Activated CD4-positive, alpha-beta T cell treated with anti-CD3 and anti-CD28 coated beads for 24 hours (primary cell): Measurements from ENCODE around the gene ANKMY1.

Experiments used
- DNase-seq, 2 donors: peaks; one replicate each; pipeline ENCODE4 v3.0.0-alpha.2; 2020; ENCODE audit warnings: low read depth in 2 of 2

The ANKMY1 gene

DNA sequence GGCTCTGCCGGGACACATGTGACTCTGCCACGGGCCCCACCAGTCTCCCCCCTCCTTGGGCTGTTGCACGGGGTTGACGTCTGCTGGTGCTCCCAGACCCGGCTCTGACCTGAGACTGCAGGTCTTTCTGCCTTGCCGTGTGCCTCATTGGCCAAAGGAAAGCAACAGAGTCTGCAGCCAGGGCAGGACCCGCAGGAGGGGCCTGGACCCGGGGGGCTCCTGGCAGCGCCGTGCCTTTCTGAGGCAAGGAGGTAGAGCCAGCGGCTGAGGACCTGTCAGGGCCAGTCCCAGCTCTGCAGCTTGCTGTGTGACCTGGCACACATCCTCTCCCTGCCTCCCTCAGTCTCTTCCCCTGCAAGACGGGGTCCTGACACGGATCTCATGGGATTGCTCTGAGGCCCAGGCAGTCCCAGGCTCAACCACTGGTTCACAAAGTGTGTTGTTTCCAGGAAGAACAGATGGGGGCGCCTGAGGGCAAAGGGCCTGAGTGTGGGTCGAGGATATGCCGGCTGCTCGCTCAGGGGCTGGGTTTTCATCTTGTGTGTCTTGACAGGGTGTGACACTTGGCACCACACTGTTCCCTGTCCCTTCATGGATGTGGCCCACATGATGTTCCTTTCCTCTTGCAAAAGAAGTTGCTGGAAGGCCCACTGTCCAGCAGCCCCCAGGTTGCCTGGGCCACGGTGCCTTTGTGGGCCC, 37.7 kb upstream of the ANKMY1 start:
- DNase-seq: no peak

DNA sequence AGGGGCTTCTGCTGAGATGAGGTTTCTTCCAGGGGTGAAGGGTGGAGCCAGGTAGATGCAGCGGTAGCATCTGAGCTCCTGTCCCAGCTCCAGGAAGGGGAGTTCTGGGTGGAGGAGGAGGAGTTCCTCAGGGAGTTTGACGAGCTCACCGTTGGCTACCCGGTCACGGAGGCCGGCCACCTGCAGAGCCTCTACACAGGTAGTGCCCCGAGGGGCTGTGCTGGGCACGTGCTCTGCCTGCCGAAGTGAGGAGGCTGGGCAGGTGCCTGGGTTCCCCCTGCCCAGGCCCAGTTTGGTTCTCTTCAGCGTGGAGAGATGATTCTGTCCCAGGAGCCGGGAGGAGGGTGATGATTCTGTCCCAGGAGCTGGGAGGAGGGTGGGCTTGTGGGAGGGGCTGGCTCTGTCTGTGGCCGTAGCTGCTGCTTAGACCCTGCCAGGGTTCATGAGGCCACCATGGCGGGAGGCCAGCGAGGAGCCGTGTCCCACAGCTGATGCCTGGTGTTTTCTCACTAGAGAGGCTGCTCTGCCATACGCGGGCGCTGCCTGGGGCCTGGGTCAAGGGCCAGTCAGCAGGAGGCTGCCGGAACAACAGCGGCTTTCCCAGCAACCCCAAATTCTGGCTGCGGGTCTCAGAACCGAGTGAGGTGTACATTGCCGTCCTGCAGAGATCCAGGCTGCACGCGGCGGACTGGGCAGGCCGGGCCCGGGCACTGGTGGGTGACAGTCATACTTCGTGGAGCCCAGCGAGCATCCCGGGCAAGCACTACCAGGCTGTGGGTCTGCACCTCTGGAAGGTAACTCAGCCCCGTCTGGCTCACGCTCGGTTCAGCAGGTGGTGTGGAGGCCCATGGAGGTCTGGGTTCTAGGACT, 37.0 kb upstream of the ANKMY1 start:
- no peak for DNase-seq

DNA sequence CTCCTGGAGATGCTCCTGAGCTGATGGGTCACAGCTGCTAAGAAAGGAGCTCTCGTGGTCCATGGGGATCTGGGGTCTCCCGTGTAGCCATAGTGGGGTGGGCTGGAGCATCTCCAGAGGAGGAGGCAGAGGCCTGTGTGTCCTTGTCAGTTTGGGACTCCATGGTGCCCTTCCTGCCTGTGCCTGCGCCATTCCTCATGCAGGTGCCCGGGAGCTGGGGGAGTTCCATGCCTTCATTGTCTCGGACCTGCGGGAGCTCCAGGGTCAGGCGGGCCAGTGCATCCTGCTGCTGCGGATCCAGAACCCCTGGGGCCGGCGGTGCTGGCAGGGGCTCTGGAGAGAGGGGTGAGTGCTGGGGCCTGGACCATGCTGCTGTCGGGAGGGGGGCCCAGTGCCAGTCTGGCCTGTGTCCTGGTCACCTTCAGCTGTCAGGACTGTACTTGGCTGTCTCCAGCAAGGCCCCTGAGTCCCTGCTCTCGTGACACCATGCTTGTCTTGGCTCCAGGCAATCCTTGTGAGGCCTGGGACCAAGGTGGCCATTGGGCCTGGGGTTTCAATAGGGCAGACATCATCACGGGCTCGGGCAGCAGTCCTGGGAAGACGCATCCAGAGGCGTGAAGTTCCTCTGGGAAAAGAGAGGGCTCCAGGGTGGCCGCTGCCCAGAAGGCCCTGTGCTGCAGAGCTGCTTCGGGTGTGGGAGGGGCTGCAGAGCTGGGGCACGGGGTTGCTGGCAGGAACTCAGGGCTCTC, 36.1 kb upstream of the ANKMY1 start:
- DNase-seq: no peak

DNA sequence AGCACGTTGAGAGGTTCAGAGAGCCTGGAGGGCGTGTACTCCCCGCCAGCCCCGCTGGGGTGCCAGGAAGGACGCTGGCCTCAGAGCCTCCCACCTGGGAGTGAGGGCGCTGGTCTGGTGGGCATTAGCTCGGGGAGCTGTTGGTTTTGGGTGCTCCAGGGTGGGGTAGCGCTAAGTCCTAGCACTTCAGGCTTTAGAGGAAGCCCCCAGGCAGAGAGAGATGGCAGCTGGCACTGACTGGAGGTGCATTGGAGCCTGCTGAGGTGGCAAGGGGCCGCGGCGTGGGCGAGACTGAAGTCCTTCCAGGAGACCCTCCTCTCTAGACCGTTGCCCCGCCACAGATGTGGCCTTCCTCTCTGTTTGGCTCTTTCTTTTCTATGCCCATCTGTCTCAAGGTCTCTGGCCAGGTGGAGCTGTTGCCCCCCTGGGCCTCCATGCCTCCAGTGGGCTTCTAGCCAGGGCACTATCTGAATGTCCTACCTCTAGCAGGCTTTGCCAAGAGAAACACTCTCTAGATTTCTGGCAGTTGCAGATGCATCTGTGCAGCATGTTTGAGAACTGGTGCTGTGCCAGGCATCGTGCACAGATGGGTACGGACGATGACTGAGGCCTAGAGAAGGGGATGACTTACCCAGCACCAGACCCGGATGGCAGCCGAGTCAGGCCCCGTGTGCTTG, 35.4 kb upstream of the ANKMY1 start:
- no peak for DNase-seq

DNA sequence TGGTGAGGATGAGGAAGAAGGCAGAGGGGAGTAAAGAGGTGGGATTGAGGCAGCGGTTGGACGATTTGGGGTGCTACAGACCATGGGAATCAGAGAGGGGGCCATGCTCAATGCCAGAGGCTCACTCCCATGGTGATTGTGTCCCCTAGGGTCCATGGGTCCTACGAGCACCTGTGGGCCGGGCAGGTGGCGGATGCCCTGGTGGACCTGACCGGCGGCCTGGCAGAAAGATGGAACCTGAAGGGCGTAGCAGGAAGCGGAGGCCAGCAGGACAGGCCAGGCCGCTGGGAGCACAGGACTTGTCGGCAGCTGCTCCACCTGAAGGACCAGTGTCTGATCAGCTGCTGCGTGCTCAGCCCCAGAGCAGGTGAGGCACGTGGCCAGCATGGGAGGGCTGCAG, 34.0 kb upstream of the ANKMY1 start:
- DNase-seq: no peak

DNA sequence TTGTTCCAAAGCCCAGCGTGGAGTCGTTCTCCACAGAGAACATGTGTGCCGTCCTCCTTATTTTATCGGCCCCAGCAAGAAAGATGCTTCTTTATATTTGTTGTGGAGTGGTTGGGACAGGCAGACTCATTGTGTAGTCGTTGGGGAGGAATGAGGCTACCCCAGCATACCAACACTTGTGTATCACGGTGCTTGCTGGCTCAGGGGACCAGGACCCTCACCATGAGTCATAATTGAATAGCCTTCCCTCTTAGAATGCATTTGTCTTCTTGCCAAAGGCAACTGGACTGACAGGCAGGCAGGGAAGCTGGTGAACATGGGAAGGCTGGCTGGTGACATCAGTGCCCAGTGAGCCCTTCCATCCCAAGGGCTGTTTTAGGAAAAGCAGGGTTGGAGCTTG, 33.4 kb upstream of the ANKMY1 start:
- no peak for DNase-seq

DNA sequence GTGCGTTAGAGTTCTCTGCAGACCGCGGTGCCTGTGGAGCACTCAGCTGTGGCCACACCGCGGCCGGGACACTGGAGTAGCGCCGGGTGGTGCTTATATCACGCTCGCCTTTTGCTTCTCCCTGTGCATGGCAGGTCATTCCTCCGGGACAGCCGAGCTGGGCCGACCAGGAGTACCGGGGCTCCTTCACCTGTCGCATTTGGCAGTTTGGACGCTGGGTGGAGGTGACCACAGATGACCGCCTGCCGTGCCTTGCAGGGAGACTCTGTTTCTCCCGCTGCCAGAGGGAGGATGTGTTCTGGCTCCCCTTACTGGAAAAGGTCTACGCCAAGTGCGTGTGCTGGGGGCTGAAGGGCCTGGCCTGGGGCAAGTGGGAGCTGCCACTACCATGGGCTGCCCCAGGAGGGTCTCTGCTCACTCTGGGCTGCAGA, 32.9 kb upstream of the ANKMY1 start:
- no peak for DNase-seq

DNA sequence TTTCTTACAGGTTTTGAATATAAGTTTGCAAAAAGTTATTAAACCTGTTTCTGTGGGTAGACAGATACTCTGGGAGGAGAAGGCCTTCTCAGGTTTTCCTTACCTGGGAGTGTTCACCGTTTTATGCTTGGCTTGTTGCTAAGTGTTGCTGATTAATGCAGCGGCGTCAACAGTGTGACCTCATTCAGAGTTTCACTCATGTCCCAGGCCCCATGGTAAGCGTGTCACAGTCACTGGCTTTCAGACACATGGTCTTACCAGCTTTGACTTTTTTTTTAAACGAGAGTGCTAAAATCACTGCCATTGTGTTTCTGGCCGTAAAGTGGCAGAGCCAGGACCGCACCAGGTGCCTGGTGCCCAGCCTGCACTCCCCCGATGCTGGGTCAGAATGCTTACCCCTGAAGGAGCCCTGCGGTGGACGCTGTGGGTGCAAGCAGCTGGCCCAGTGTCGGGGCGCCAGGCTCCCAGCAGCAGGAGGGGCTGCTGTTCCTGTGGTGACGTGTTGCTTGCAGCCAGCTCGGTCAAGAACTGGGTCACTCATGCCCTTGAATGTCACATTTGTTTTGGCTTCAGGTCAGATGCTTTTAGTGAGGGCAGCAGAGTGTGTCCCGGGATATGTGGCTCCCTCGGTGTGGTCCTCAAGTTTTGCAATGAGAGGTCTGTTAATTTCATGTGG, 32.2 kb upstream of the ANKMY1 start:
- no peak for DNase-seq

DNA sequence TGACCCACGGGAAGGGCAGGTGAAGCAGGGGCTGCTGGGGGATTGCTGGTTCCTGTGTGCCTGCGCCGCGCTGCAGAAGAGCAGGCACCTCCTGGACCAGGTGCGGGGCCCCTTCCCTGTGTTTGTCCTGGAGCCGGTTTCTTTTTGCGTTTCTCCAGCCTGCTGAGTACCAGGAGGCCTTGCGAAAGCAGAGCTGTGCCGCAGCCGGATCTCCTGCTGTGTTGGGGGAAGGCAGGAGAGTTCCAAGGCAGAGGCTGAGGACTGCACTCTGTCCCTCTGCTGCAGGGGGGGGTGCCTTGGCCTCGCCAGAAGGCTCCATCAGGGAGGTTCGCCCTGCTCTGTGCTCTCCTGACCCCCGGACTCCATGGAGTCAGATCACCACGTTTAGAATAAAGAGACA, 31.6 kb upstream of the ANKMY1 start:
- DNase-seq: no peak

DNA sequence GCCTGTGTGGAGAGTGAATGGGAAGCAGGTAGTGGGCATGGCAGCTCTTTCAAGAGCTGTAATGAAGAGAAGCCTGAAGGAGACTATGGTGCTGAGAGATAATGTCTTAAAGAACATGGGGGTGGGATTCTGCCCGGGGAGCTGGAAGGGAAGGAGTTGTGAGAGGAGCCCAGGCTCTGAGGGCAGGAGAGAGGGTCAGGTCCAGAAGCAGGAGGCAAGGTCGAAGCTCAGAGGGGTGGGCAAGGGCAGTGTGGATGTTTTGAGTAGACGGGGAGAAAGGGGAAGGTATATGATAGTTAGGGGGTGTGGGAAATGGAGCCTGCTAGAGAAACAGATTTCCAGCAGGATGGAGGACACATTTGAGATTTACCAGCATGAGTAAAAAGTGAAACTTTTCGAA, 30.9 kb upstream of the ANKMY1 start:
- DNase-seq: no peak

DNA sequence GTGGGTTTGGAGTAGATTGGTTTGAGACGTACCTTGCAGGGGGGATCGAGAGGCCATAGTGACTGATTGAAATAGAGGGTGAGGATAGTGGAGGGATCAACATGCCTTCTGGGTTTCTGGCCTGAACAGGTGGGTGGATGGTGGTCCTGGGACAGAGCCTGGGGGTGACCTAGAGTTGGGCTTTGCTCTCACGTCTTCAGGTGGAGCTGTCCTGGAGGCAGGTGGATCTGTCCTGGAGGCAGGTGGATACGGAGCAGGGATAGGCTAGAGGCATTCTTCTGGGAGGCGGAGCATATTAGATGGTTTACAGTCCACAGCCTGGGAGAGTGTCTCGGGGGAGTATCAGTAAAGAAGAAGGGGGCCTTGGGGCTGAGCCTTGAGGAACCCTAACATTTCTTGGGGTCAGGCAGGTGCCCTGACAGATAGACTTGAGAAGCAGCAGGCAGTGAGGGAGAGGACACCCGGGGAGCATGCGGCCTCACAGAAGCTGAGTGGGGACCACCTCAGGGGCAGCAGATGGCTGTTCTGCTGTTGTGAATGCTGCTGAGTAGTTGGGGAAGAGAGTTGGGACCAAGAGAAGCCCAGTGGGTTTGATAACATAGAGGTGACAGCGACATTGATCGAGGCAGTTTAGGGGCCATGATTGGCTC, 30.3 kb upstream of the ANKMY1 start:
- DNase-seq: no peak

DNA sequence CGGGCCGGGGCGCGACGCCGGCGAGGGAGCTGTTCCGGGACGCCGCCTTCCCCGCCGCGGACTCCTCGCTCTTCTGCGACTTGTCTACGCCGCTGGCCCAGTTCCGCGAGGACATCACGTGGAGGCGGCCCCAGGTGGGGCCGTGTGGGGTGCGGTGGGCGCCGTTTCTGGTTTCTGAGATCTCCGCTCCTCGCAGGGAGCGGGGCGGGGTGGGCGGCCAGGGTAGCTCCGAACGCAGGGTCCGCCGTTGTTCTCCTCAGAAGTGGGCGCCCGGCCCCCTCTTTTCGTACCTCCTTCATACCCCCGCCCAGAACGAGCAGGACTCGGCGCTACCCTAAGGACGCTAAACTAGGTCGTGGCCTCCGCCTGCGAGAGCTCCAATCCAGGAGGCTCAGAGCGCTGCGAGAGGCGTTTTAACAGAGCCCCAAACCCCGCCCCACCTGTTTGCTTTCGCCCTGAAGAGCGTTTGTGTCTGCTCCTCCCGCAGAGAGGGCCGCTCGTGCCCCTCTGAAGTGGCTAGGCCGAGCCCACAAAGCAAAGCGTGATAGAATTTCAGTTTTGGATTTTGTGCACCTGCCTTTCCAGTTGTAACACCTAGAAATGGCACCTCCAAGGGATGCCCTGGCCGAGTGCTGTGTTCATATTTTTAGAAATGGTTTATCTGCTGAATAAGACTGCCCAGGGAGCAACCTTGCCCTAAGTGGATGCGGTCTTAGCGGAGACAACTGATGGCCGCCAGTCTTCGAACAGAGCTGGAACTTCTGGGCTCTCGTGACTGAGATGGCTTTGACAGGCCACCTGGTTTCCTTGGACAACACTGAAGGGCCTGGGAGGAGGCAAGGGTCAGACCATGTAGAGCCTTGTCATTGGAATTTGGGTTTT, 29.4 kb upstream of the ANKMY1 start:
- peak in 1 of 2 donors; percentile 27 for DNase-seq

DNA sequence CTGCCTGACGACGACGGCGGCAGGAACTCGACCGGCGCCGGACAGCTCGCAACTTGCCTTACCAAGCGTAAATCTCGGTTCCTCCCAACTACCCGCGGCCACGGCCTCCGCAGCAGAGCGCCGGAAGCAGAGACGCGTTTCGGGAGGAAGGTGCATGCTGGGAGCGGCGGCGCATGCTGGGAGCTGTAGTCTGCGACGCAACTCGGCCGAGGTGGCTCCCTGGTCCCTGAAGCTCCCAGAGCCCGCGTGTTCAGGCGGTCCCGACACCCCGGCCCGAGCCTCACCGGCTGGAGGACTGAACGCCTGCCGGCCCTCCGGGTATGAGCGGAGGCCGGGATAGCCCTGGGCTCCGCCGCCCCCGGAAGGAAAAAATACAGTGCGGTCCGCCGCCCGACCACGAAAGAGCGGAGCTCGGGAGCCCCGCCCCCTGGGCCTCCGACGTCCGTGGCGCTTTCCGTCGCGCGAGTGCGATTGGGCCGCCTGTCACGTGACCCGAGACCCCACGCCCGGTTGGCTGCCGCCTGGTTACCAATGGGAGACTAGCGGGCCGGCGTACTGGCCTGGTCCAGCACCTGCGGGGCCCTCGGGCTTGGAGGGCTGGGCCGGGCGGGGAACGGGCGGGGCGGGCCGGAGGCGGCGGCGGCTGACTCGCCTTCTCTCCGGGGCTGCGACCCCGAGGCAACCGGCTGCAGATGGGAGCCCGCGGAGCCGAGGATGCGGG, 28.6 kb upstream of the ANKMY1 start, which contains the start of gene CAPN10:
Gene CAPN10, plus strand, starts transcription at position 537 of the 721 bp plus-strand sequence. Its CDS starts 178 bp downstream, at position 715.
- DNase-seq: peak; percentile 93

DNA sequence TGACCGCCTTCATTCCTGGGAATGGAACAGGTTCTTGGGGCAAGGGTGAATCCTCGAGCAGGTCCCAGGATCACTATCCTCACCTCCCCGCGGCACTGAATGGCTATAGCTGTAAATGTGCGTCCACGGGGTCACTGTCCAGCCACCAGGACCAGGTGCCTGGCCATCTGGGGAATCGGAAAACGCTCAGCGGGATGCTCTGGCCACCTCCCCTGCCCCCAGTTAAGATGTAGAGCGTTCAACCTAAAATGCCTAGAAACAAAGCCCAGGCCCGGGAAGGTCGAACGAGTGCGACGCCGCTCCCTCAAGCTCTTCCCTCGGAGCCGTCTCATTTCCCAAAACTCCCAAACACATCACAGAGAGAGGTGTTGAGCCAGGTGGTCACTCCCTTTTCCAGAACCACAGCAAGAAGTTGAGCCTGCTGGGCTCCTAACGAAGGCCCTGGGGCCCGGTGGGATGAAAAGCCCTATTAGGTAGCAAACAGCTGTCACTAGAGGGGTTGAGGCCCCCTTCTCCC, 28.0 kb upstream of the ANKMY1 start:
- DNase-seq: no peak

DNA sequence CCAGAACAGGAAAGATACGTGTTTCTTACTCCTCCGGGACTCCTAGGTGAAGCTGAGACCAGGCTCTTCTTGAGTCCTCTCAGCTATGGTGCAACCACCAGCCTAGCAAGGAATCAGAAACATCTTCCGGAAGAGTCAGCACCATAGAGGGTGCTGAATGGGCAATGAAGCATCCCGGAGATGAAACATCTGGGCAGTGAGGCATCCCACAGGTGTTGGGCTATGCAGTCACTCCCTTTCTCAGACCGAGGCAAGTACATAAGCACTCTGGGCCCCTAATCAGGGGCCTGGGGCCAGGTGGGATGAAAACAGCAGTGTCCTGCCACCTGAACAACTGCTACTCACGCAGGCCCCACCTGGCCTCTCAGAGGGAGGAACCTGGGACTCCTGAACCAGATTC, 27.3 kb upstream of the ANKMY1 start:
- no peak for DNase-seq

DNA sequence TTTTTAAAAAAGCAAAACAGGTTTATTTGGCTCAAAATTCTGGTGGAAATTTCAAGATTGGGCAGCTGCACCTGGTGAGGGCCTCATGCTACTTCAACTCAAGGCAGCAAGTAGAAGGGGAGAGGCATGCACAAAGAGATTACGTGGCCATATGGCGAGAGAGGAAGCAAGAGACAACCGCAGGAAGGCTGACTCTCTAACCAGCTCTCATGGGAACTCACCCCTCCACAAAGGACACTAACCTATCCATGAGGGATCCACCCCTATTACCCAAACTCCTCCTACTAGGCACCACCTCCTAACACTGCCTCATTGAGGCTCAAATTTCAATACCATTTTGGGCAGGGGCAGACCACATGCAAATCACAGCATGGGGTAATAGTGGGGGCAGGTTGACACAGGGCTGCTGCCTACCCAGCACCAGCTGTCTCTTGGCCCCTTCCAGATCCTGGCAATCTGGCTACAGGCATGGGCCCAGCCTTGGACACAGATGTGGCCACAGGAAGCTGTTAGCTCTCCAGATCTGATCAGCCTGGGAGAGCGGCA, 26.8 kb upstream of the ANKMY1 start:
- DNase-seq: no peak

DNA sequence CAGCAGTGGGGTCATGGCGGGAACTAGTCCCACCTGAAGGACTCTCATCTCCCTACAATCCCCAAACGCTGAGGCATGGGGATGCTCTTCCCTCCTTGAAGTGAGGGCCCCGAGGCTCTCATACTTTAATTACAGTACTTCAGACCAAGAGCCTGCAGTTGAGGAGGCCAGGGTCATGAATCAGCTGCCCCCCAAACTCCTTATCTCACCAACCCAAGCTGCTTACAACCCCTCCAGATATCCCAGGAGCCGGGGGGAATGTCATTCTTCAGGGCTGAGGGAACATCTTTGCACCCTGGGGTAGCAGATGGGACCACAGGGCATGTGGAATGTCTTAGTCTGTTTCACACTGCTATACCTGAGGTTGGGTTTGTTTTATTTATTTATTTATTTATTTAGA, 26.0 kb upstream of the ANKMY1 start:
- no peak for DNase-seq

DNA sequence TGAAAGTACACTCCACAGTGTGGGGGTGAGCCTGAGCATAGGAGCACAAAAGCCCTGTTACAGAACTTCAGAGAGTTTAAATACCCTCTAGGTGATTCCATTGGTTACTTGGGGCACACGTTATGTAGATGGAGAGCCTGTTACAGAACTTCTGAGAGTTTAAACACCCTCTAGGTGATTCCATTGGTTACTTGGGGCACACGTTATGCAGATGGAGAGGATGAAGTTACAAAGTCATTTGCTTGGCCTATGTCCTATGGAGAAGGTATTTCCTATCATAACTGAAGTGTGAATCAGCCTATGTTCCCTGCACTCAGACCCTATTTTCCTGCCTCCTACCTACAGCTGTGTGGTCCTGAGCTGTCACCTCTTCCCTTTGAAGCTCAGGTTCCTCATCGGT, 25.0 kb upstream of the ANKMY1 start:
- no peak for DNase-seq

DNA sequence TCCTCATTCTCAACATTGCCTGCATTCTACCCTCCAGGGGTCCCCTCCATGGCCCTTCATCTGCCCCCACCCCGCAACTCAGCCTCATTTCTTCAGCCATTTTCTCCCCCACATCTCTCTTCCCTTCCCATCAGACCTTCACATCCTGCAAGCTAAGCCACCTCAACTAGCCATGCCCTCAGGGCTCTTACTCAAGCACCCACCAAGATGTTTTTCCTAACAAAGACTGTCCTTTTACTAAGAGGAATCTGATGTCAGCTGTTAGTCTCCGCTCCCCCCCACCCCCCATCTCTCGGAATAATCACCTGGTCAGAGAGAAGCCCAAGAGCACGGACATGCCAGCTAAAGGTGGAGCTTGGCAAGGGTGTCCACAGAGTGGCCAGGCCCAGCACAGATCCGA, 24.0 kb upstream of the ANKMY1 start:
- DNase-seq: no peak
